Stimulated activated CD4-positive, alpha-beta T cell treated with anti-CD3 and anti-CD28 coated beads, Interleukin-2, amount 100 ng/mL, for 4 hours (primary cell): ENCODE data around the gene TTC6.

ENCODE experiments used
- DNase-seq: peaks from one replicate; pipeline ENCODE4 v3.0.0-alpha.2; 2020; ENCODE audit warnings: low read depth

TTC6 gene

GRCh38 chr14:37597914-37598746 is 2.7 kb downstream of the TTC6 start:
- no peak for DNase-seq

DNA sequence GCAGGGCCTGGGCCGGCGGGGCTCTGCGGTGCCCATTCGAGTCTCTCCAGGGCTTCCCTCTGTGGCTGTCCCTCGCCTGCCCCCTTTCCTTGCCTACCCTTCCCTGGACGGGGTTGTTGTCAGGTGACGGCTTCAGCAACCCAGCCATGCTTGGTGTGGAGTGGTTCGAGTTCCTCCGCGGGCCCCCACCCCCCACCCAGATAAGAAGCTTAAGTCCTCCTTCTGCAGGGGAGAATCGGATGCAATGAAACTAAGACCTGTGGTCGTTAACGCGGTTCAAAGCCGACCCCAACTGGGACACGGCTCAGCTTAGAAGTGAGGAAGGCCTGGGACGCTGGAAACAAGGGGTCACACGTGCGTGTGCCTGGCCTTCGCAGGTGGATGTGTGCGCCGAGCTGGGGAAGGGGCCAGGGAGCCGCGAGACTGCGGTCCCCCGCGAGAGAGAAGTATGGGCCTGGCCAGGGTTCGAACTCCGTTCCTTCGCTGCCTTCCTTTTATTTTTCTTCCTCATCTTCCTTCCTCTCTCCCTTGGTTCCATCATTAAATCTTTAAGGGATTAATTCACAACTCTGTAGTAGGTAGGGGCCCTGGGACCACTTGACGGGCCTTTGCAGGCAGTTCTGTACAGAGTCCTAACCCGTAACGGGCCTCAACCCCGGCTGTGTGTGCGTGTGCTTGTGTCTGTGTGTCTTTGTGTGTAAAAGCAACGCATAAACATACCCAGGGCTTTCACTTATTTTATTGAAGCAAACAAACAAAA is 3.5 kb downstream of the TTC6 start:
- DNase-seq: no peak

DNA sequence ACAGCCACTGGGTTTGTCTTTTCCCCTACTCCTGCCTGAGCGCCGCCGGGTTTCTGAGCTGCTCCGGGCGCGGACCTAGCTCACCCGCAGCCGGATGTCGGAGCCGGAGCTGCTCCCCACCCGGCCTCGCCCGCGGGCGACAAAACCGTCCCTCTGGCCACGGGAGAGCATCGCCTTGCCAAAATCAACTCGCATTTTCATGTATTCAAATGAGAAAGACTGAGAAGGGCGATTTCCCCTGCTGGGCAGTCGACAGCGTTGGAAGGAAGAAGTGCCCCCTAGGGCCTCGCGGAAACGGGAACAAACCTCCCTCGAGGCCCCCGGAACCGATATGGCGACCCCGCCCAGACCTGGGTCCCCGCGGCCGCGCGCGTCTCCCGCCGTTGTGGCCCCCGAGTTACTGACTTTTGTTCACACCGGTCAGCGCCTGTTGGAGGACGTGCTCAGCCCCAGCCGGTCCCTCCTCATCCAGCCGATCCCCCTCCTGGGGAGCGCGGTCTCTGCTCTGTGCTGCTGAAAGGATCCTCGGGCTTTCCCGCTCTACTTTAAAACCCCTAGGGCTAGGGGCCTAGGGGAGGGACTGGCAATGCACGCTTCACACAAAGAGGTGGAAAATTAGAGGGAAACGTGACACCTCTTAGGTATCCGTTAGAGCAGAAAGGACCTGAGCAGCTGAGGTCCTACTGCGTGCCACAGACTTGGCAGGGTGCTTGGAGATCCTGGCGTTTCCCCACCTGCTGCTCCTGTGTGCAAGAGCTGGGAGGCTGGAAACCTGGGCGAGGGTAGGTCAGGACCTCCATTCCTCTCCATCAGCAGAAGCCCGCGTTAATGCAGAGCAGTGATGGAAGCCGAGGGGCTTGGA is 4.3 kb downstream of the TTC6 start:
- DNase-seq: no peak

DNA sequence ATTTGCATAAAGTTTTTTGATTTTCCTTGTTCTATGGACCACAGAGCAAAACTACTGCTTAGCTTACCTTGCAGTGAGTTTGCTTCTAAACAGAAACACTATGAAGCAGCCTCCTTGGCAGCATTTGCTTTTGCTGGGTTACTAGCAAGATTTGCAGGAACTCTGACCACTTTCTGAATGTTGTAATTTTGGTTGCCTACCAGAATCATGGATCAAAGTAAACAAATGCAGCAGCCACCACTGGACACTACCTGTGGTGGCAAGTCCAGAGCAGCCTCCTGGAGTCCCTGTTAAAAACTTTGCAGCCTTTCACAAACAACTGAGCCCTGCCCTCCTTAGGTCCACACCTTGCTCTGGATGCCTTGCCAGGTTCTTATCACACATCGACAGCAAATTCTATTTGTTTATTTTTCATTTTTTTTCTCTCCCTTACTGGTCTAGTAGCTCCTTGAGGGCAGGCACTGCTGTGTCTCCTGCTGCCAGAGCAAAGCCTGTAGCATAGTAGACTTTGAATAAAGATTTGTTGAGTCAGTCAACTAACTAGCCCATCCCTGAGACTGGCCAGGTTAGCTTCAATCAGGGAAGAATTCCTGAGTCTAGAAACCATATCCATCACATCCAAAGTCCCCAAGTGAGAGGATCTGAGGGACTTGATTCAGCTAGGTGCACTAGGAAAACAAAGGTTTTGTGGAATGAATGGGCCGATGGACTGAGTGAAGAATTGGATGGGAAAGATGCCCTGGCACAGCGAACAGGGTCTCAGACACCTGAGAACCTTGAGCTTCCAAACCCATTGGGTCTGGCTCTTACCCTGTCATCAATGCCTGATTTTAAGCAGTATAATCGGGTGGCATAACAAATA is 5.7 kb downstream of the TTC6 start:
- DNase-seq: no peak

DNA sequence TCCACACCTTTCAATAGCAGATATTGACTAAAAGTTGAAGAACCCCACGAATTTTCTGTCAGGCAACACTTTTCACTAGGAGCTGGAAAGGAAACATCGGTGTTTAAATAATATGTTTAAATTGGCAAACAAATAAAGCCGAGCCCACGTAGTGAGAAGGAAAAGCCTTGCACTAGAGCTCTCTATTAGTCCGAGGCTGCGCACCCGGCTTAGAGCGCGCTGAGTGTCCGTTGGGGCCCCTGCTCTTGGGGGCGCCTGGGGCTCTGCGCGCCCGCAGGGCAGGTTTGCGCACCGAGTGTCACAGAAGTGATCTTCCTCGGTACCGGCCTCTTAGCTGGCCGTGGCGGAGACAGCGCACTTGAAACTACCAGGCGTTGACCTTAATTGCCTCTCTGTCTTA is 6.4 kb downstream of the TTC6 start:
- DNase-seq: no peak

DNA sequence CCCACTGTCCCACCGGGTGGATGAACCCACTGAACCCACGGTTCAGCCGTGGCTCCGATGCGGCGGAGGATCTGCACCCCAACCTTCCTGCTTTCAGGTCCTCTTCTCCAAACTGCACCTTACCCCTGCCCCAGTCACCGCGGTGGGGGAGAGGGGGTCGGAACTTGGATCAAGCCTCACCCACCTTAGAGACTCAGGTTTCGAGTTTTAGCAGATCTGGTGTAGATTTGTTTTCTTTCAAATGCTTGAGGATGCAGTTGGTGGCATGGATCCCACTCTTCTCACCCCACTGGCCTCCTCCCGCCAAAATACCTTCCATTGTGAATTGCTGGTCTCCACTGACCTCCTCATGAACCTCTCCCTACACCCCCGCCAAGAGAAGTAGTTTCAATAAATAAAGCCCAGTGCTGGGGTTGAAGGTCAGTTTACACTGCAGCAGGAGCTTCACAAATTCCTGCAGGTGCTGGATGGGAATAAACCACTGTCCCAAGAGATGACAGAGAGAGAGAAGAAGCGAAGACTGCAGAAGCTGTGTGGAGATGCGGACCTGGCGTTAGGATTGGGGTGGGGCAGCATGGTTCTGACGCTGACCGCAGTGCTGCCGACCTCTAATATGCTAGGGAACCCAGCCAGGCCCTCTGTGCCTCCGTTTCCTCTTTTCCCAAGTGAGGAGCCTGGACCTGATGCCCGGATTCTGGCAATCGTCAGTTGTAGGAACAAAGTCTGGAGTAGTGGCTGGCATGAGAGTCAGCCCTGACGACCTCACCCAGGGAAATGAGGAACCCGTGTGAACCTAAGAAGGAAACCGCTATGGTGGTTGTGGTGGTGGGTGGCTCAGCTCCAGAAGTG is 7.4 kb downstream of the TTC6 start:
- DNase-seq: no peak

GRCh38 chr14:37603688-37604251 is 8.3 kb downstream of the TTC6 start:
- DNase-seq: no peak

GRCh38 chr14:37606678-37607077 is 11.2 kb downstream of the TTC6 start:
- no peak for DNase-seq

DNA sequence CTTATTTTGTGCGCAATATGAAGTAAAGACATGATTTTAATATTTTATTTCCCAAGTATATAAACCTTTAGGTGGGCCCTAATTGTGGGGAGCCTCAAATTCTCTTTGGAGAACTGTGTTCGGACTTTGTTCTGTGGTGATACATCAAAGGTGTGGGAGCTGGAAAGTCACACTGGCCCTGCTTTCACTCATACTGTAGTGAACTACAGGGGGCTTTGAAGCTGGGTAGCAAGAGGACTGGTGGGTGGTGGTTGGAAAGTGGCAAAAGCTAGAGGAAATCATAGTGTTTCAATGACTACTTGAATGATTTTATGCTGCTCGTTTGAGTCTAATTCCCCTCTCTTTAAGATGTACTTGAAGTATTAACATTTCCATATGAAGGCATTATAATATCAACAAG is 13.2 kb downstream of the TTC6 start:
- no peak for DNase-seq

DNA sequence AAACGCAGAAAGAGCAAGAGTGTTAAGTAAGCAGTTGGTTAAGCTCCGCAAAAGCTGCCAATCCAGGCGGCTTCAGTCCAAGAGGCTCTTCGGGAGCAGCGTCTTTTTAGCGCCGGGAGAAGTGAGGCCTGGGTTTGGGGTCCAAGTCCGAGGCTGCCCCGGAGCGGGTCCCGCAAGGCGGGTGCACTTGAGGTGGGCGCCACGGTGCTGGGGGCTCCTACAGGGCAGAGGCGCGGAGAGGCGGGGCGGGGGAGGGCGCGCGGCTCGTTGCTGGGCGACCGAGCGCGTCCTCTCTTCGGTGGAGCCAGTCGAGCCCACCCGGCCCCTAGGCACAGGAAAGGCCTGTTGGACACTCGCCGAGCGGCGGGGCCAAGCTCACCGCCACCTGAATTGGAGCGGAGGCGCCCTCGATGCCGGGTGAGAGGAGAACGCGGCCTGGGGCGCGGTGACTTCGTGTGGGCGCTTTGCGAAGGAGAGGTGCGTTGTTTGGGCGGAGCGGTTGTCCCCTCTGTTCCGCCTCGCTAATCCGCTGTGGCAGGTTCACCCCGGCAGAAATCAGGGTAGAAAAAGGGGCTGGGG is 15.6 kb downstream of the TTC6 start:
- no peak for DNase-seq

- DNase-seq: no peak
Observed at GRCh38 chr14:37615582-37616289, 20.3 kb downstream of the TTC6 start.

DNA sequence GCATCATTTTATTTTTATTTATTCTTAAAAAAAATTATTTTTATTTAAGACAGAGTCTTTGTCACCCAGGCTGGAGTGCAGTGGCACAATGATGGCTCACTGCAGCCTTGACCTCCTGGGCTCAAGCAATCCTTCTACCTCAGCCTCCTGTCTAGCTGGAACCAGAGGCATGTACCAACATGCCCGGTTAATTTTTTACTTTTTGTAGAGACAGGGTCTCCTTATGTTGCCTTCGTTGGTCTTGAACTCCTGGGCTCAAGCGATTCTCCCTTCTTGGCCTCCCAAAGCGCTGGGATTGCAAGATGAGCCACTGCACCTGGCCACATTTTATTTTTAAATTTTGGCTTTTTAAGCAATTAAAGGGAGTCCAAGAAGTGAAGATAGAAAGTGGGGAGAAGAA is 21.4 kb downstream of the TTC6 start:
- no peak for DNase-seq

- DNase-seq: no peak
Observed at GRCh38 chr14:37617864-37618365, 22.5 kb downstream of the TTC6 start.

GRCh38 chr14:37618498-37619028 is 23.1 kb downstream of the TTC6 start:
- no peak for DNase-seq

DNA sequence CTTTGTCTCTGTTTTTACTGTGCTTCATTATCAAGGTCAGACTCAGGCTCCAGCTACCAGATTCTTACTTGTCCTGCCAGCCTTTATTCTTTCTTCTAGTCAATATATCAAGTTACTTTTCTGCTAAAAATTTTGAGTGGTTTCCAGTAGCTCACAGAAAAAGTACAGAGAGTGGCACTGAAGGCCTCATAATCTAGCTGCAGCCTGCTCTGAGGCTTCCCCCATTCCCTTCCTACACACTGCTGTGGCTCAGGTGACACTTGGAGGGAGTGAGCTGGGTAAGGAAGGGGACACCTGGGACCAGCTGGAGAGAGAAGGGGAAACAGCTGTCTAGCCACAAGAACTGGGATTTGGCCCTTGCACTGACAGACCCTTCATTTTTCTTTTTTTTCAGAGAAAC is 25.4 kb downstream of the TTC6 start:
- DNase-seq: no peak

DNA sequence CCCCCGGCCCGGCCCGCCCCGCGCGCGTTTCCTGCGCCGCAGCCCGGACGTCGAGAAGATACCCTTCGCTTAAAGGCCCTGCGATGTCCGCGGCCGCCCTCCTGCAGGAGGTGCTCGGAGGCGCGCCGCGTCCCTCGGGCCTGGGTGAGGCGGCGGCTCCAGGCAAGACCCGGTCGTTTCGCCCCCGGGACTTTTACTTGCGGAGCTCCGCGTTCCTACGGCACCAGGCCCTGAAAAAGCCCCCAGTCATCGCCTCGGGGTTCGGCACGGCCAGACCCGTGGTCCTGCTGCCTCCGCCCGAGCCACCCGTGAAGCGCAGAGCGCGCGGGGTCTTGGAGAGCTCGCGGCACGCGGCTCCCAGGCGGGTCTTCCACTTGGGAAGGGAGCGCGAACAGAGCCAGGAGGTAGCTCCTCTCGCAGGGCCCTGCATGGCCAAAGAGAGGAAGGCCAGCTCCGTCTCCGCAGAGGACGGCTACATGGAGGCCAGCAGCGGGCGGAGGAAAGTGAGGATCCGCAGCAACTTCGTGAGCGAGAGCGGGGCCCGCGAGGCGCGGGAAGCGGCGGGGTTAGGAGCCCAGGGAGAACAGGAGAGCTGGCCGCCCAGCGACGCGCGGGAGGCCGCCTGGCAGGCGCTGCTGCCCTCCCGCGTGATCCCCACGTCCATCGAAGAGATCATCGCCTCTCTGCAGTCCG is 26.9 kb downstream of the TTC6 start:
- DNase-seq: no peak

DNA sequence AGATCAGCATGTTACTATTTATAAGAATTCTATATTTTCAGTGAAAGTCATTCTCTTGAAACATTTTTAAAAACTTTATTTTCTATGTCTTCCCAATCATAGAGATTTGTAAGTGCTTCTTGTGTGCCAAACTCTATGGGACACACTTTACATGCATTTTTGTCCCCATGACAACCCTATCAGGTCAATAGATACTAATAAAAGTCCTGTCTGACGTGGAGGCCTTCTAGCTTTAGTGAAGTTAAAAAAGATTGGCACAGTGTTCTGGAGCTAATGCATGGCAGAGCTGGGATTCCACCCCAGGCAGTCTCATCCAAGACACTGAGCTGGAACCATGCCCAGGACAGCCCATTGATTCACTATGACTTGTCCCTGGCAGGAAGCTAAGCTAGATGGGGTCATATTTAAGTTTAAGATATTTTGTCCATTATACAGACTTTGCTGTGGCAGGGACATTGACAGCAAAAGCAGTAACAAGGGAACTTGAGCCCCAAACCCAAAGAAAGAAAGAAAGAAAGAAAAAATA is 28.1 kb downstream of the TTC6 start:
- DNase-seq: no peak

DNA sequence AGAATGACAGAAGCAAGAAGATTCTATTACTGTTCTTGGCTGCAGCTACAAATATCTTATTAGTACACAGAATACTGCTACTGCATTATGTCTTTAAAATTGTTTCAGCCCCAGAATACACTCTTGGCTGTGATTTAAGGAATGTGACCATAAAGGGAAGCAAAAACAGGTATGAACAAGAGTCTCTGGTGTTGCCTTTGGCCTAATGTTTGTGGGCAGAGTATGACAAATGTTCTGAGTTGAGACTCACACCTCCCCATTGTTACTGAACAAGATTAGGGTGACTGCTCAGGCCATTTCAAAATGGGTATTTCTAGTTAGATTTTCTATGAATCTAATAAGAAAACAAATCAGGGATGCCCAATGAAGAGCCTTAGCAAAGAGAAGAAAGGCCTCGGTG is 28.5 kb downstream of the TTC6 start:
- DNase-seq: no peak
